HL-60/S4 (cell line): ENCODE measurements around the gene SLC26A6.

Experiments used
- in situ Hi-C: fragments of 300-500 bp; cut with MboI; formaldehyde crosslinking; loops from 2 replicates; pipeline ENCODE4 v1.14.3; 2022; ENCODE audit warnings: low sequenced_read_pairs

SLC26A6 gene

GRCh38 chr3:48600711-48601621 lies 34.3 kb downstream of the SLC26A6 start:
- in situ Hi-C loops = no loop called here

- in situ Hi-C loops = no loop called here
Observed at GRCh38 chr3:48599509-48600285, 35.6 kb downstream of the SLC26A6 start.

GRCh38 chr3:48599077-48599501 lies 36.2 kb downstream of the SLC26A6 start:
- in situ Hi-C loops = no loop called here

- in situ Hi-C loops = no loop called here
Observed at GRCh38 chr3:48598323-48599076, 36.8 kb downstream of the SLC26A6 start.

GRCh38 chr3:48597408-48597800 lies 37.9 kb downstream of the SLC26A6 start:
- in situ Hi-C loops = no loop called here

- in situ Hi-C loops = no loop called here
Observed at GRCh38 chr3:48596676-48597407, 38.4 kb downstream of the SLC26A6 start.

- in situ Hi-C loops = no loop called here
Observed at GRCh38 chr3:48596157-48596556, 39.1 kb downstream of the SLC26A6 start.

- in situ Hi-C loops = no loop called here
Observed at GRCh38 chr3:48595526-48596121, 39.6 kb downstream of the SLC26A6 start.

GRCh38 chr3:48595075-48595525 lies 40.2 kb downstream of the SLC26A6 start, which contains the start of gene COL7A1:
COL7A1 (minus strand) TSS chr3:48595329; CDS start chr3:48595159, 170 bp downstream.
- in situ Hi-C loops = no loop called here

- in situ Hi-C loops = no loop called here
Observed at GRCh38 chr3:48594417-48595049, 40.7 kb downstream of the SLC26A6 start.

GRCh38 chr3:48593337-48593736 lies 41.9 kb downstream of the SLC26A6 start:
- in situ Hi-C loops = no loop called here

- in situ Hi-C loops = no loop called here
Observed at GRCh38 chr3:48592519-48593087, 42.7 kb downstream of the SLC26A6 start.

- in situ Hi-C loops = no loop called here
Observed at GRCh38 chr3:48591886-48592518, 43.3 kb downstream of the SLC26A6 start.

GRCh38 chr3:48591436-48591835 lies 43.8 kb downstream of the SLC26A6 start:
- in situ Hi-C loops = no loop called here

- in situ Hi-C loops = no loop called here
Observed at GRCh38 chr3:48588230-48588629, 47.0 kb downstream of the SLC26A6 start.

GRCh38 chr3:48587686-48588085 lies 47.6 kb downstream of the SLC26A6 start:
- in situ Hi-C loops = no loop called here

GRCh38 chr3:48585411-48585810 lies 49.9 kb downstream of the SLC26A6 start:
- in situ Hi-C loops = no loop called here

- in situ Hi-C loops = no loop called here
Observed at GRCh38 chr3:48584836-48585235, 50.4 kb downstream of the SLC26A6 start.
